ENCODE data around the gene FXYD5.

GRCh38 chr19:35159606-35160005, 5.1 kb downstream of the FXYD5 start:
- TF ChIP-seq POLR2AphosphoS5 (IDR thresholded peaks at IDR 0.05; ENCODE audit: low read depth, low read length) = no peak
- TF ChIP-seq POLR2A (IDR thresholded peaks at IDR 0.05; ENCODE audit: low read depth, low read length) = no peak
- TF ChIP-seq TAF1 (IDR thresholded peaks at IDR 0.05; ENCODE audit: low read depth, low read length) = no peak
- no peak for TF ChIP-seq PAX5 (IDR thresholded peaks at IDR 0.05; ENCODE audit: insufficient read depth, low read length, severe bottlenecking)
- no peak for TF ChIP-seq SPI1 (IDR thresholded peaks at IDR 0.05; ENCODE audit: low read depth, low read length)
- TF ChIP-seq POU2F2 (IDR thresholded peaks at IDR 0.05; ENCODE audit: low read depth, low read length) = no peak
